Erythroblast (primary cell): ENCODE results near the gene KAT6B.

Experiments used
- GATA1 ChIP-seq: IDR thresholded peaks from 2 replicates; pipeline ENCODE4 v1.6.1; 2011; ENCODE audit warnings: low read depth, mild to moderate bottlenecking, control low read depth, low read length, moderate library complexity
- POLR2A ChIP-seq: IDR thresholded peaks from 2 replicates; pipeline ENCODE4 v1.6.1; 2011; ENCODE audit warnings: mild to moderate bottlenecking, low read length

- TF ChIP-seq POLR2A (no peak), GATA1 (no peak)
These were observed 237.2 kb downstream of the KAT6B start for GRCh38 chr10:75063461-75064230.
